ENCODE data around the gene EPHB1. TPM values are rescaled to one million over a fixed set of nuclear protein-coding genes. Genes with fewer than 3 reads are reported as not detected.

EPHB1 gene
- total RNA-seq, 1 experiment from 2014 or later, result 7.0 TPM

DNA sequence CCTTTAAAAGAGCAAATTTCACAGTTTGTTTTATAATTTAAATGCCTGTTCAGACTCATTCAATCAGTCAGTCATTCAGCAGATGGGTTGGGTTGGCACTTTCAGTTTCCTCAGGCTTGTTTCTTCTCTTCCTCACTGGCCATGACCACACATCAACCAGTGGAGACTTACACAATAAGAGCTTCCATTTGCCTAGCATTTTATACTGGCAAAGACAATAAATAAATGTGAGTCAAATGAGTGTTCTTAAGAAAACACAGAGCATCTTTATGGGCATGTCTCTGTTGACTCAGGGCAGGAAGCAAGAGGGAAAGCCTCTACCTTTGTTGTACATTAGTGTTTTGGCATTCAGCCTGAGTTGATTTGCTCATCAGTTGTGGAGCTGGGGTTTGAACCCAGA, 122.6 kb downstream of the EPHB1 start (continued):
- TF ChIP-seq, protein P1, sequence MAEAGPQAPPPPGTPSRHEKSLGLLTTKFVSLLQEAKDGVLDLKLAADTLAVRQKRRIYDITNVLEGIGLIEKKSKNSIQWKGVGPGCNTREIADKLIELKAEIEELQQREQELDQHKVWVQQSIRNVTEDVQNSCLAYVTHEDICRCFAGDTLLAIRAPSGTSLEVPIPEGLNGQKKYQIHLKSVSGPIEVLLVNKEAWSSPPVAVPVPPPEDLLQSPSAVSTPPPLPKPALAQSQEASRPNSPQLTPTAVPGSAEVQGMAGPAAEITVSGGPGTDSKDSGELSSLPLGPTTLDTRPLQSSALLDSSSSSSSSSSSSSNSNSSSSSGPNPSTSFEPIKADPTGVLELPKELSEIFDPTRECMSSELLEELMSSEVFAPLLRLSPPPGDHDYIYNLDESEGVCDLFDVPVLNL (CRISPR knock-in tag; IDR thresholded peaks at IDR 0.05; ENCODE audit: borderline replicate concordance, low read depth), result no peak
- no peak for TF ChIP-seq HMGA2 (CRISPR knock-in tag; IDR thresholded peaks at IDR 0.05)
- TF ChIP-seq MXD4 (CRISPR knock-in tag; IDR thresholded peaks at IDR 0.05; ENCODE audit: borderline replicate concordance), result no peak
- TF ChIP-seq, protein P2, sequence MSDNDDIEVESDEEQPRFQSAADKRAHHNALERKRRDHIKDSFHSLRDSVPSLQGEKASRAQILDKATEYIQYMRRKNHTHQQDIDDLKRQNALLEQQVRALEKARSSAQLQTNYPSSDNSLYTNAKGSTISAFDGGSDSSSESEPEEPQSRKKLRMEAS (CRISPR knock-in tag; IDR thresholded peaks at IDR 0.05), result no peak
- no peak for TF ChIP-seq ESRRA (CRISPR knock-in tag; IDR thresholded peaks at IDR 0.05; ENCODE audit: borderline replicate concordance)
- TF ChIP-seq NR2C2 (CRISPR knock-in tag; IDR thresholded peaks at IDR 0.05), result no peak
- TF ChIP-seq, protein P3, sequence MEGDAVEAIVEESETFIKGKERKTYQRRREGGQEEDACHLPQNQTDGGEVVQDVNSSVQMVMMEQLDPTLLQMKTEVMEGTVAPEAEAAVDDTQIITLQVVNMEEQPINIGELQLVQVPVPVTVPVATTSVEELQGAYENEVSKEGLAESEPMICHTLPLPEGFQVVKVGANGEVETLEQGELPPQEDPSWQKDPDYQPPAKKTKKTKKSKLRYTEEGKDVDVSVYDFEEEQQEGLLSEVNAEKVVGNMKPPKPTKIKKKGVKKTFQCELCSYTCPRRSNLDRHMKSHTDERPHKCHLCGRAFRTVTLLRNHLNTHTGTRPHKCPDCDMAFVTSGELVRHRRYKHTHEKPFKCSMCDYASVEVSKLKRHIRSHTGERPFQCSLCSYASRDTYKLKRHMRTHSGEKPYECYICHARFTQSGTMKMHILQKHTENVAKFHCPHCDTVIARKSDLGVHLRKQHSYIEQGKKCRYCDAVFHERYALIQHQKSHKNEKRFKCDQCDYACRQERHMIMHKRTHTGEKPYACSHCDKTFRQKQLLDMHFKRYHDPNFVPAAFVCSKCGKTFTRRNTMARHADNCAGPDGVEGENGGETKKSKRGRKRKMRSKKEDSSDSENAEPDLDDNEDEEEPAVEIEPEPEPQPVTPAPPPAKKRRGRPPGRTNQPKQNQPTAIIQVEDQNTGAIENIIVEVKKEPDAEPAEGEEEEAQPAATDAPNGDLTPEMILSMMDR (IDR thresholded peaks at IDR 0.05), result no peak
- no peak for TF ChIP-seq EMX1 (CRISPR knock-in tag; IDR thresholded peaks at IDR 0.05)

DNA sequence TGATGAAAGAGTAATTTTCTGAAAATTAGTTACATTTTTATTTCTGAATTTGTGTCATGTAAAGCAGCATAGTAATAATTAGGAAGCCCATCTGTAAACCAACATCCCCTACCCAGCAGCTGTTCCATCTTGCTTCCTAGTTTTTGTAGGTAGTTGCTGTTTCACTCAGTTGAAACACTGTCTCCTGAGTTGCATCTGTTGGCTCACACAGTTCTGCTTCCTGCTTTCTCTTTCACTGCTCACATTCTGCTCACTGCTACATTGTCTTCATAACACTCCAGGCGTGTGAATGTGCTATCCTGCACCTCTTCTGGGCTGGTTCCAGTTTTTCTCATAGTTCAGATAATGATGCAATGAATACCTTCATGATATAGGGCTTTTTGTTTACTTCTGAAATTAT, 123.4 kb downstream of the EPHB1 start:
- ChIA-PET CTCF (no interaction called here), POLR2A (no interaction called here)
- peaks cover 3% of the 10 kb centered on the region for H3K27me3 Mint-ChIP-seq (ENCODE audit: low read depth)
- H3K36me3 Mint-ChIP-seq, result peaks cover 3% of the 10 kb centered on the region; the same call in 1 of the 2 replicates
- no peak for ATAC-seq
- no peak overlapping the region for H3K4me3 Mint-ChIP-seq
- H3K9me3 Mint-ChIP-seq, result peaks cover 10% of the 10 kb centered on the region
- no peak for DNase-seq (ENCODE audit: low spot score)
- TF ChIP-seq NR3C1 (CRISPR knock-in tag; conservative IDR thresholded peaks at IDR 0.05; ENCODE audit: low read depth), result no peak
- TF ChIP-seq FOXP1 (CRISPR knock-in tag; IDR thresholded peaks at IDR 0.05; ENCODE audit: borderline replicate concordance), result no peak
- TF ChIP-seq MYBL2 (CRISPR knock-in tag; IDR thresholded peaks at IDR 0.05), result no peak
- TF ChIP-seq ZNF219 (CRISPR knock-in tag; IDR thresholded peaks at IDR 0.05; ENCODE audit: borderline replicate concordance), result no peak
- TF ChIP-seq, protein P4, sequence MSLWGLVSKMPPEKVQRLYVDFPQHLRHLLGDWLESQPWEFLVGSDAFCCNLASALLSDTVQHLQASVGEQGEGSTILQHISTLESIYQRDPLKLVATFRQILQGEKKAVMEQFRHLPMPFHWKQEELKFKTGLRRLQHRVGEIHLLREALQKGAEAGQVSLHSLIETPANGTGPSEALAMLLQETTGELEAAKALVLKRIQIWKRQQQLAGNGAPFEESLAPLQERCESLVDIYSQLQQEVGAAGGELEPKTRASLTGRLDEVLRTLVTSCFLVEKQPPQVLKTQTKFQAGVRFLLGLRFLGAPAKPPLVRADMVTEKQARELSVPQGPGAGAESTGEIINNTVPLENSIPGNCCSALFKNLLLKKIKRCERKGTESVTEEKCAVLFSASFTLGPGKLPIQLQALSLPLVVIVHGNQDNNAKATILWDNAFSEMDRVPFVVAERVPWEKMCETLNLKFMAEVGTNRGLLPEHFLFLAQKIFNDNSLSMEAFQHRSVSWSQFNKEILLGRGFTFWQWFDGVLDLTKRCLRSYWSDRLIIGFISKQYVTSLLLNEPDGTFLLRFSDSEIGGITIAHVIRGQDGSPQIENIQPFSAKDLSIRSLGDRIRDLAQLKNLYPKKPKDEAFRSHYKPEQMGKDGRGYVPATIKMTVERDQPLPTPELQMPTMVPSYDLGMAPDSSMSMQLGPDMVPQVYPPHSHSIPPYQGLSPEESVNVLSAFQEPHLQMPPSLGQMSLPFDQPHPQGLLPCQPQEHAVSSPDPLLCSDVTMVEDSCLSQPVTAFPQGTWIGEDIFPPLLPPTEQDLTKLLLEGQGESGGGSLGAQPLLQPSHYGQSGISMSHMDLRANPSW (CRISPR knock-in tag; conservative IDR thresholded peaks at IDR 0.05; ENCODE audit: low read depth), result no peak
- TF ChIP-seq GABPB1 (CRISPR knock-in tag; IDR thresholded peaks at IDR 0.05), result no peak
- no peak for TF ChIP-seq OVOL2 (CRISPR knock-in tag; IDR thresholded peaks at IDR 0.05; ENCODE audit: borderline replicate concordance)
- TF ChIP-seq SP1 (CRISPR knock-in tag; conservative IDR thresholded peaks at IDR 0.05), result no peak
- TF ChIP-seq, protein P5, sequence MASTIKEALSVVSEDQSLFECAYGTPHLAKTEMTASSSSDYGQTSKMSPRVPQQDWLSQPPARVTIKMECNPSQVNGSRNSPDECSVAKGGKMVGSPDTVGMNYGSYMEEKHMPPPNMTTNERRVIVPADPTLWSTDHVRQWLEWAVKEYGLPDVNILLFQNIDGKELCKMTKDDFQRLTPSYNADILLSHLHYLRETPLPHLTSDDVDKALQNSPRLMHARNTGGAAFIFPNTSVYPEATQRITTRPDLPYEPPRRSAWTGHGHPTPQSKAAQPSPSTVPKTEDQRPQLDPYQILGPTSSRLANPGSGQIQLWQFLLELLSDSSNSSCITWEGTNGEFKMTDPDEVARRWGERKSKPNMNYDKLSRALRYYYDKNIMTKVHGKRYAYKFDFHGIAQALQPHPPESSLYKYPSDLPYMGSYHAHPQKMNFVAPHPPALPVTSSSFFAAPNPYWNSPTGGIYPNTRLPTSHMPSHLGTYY (CRISPR knock-in tag; IDR thresholded peaks at IDR 0.05), result no peak
- no peak for TF ChIP-seq ZNF671 (CRISPR knock-in tag; IDR thresholded peaks at IDR 0.05)
- no peak for TF ChIP-seq ETV6 (CRISPR knock-in tag; IDR thresholded peaks at IDR 0.05)
- TF ChIP-seq, protein P6, sequence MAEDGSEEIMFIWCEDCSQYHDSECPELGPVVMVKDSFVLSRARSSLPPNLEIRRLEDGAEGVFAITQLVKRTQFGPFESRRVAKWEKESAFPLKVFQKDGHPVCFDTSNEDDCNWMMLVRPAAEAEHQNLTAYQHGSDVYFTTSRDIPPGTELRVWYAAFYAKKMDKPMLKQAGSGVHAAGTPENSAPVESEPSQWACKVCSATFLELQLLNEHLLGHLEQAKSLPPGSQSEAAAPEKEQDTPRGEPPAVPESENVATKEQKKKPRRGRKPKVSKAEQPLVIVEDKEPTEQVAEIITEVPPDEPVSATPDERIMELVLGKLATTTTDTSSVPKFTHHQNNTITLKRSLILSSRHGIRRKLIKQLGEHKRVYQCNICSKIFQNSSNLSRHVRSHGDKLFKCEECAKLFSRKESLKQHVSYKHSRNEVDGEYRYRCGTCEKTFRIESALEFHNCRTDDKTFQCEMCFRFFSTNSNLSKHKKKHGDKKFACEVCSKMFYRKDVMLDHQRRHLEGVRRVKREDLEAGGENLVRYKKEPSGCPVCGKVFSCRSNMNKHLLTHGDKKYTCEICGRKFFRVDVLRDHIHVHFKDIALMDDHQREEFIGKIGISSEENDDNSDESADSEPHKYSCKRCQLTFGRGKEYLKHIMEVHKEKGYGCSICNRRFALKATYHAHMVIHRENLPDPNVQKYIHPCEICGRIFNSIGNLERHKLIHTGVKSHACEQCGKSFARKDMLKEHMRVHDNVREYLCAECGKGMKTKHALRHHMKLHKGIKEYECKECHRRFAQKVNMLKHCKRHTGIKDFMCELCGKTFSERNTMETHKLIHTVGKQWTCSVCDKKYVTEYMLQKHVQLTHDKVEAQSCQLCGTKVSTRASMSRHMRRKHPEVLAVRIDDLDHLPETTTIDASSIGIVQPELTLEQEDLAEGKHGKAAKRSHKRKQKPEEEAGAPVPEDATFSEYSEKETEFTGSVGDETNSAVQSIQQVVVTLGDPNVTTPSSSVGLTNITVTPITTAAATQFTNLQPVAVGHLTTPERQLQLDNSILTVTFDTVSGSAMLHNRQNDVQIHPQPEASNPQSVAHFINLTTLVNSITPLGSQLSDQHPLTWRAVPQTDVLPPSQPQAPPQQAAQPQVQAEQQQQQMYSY (CRISPR knock-in tag; IDR thresholded peaks at IDR 0.05), result no peak
- TF ChIP-seq ZNF263 (CRISPR knock-in tag; IDR thresholded peaks at IDR 0.05; ENCODE audit: low read depth), result no peak
- no peak for TF ChIP-seq GTF2I (CRISPR knock-in tag; conservative IDR thresholded peaks at IDR 0.05)
- TF ChIP-seq KAT7 (CRISPR knock-in tag; IDR thresholded peaks at IDR 0.05; ENCODE audit: borderline replicate concordance), result no peak
- no peak for TF ChIP-seq ZNF423 (CRISPR knock-in tag; IDR thresholded peaks at IDR 0.05)
- TF ChIP-seq ZNF317 (CRISPR knock-in tag; IDR thresholded peaks at IDR 0.05; ENCODE audit: borderline replicate concordance, low read depth), result no peak
- TF ChIP-seq TP53 (CRISPR knock-in tag; IDR thresholded peaks at IDR 0.05), result no peak
- no peak for TF ChIP-seq RORB (CRISPR knock-in tag; IDR thresholded peaks at IDR 0.05)
- H3K4me1 Mint-ChIP-seq, result peaks cover 7% of the 10 kb centered on the region; the same call in 1 of the 2 replicates
- no peak overlapping the region for H3K27ac Mint-ChIP-seq
